Keratinocyte (primary cell): ENCODE data around the gene POMT1. TPM values are rescaled to one million over a fixed set of nuclear protein-coding genes. Genes with fewer than 3 reads are reported as not detected.

Source experiments
- DNase-seq: peaks from one replicate; pipeline ENCODE4 v3.0.0-alpha.2; 2011; ENCODE audit warnings: low read depth, missing footprints, low spot score
- FAIRE-seq: peaks from 2 replicates; lab custom pipeline; 2011; peaks lifted over from hg19 to GRCh38; lab: Jason Lieb, UNC
- H2AFZ ChIP-seq: 2 replicates; pipeline ENCODE4 v1.6.0; 2012; ENCODE audit warnings: low read length, control low read depth, inconsistent platforms; ENCODE audit not compliant: control insufficient read depth
- H3K27ac ChIP-seq: 2 replicates; pipeline ENCODE4 v1.5.1; 2011; ENCODE audit warnings: low read length; ENCODE audit not compliant: control insufficient read depth, insufficient read depth
- H3K27me3 ChIP-seq: 3 replicates; pipeline ENCODE4 v1.6.0; 2011; ENCODE audit warnings: low read length; ENCODE audit not compliant: control insufficient read depth, insufficient read depth; ENCODE audit errors: extremely low read depth
- H3K36me3 ChIP-seq, 2 experiments: 2 replicates in 1 of 2; 3 replicates in 1 of 2; pipeline ENCODE4 v1.5.1; 2011; ENCODE audit warnings: low read length in 2 of 2, mild to moderate bottlenecking in 1 of 2; ENCODE audit not compliant: control insufficient read depth in 2 of 2, insufficient read depth in 2 of 2; ENCODE audit errors: extremely low read depth in 1 of 2
- H3K4me1 ChIP-seq: 3 replicates; pipeline ENCODE4 v1.5.1; 2011; ENCODE audit warnings: low read length; ENCODE audit not compliant: control insufficient read depth, insufficient read depth; ENCODE audit errors: extremely low read depth
- H3K4me2 ChIP-seq: 3 replicates; pipeline ENCODE4 v1.6.0; 2011; ENCODE audit warnings: low read depth, low read length; ENCODE audit not compliant: control insufficient read depth, insufficient read depth; ENCODE audit errors: extremely low read depth
- H3K4me3 ChIP-seq, 3 experiments: fragments of 200-600 bp in 1 of 3; sonication (generic) in 1 of 3; 2 replicates in 2 of 3; 3 replicates in 1 of 3; pipeline ENCODE4 v1.5.1; 2011 to 2016; ENCODE audit warnings: low read length in 3 of 3, mild to moderate bottlenecking in 3 of 3, control low read depth in 2 of 3, inconsistent platforms in 1 of 3, low read depth in 1 of 3, mixed read lengths in 1 of 3, mixed run types in 1 of 3, moderate library complexity in 1 of 3; ENCODE audit not compliant: control insufficient read depth in 2 of 3, insufficient read depth in 2 of 3; ENCODE audit errors: extremely low read depth in 1 of 3
- H3K79me2 ChIP-seq: 2 replicates; pipeline ENCODE4 v1.6.0; 2012; ENCODE audit warnings: low read length; ENCODE audit not compliant: control insufficient read depth, insufficient read depth
- H3K9ac ChIP-seq: 3 replicates; pipeline ENCODE4 v1.6.0; 2011; ENCODE audit warnings: low read length; ENCODE audit not compliant: control insufficient read depth, insufficient read depth; ENCODE audit errors: extremely low read depth
- H3K9me1 ChIP-seq: 3 replicates; pipeline ENCODE4 v1.6.0; 2011; ENCODE audit warnings: low read length; ENCODE audit not compliant: control insufficient read depth, insufficient read depth; ENCODE audit errors: extremely low read depth
- H3K9me3 ChIP-seq: 2 replicates; pipeline ENCODE4 v1.5.1; 2012; ENCODE audit warnings: low read depth, low read length; ENCODE audit not compliant: control insufficient read depth
- H4K20me1 ChIP-seq: 3 replicates; pipeline ENCODE4 v1.6.0; 2011; ENCODE audit warnings: low read length; ENCODE audit not compliant: control insufficient read depth, insufficient read depth; ENCODE audit errors: extremely low read depth
- CTCF ChIP-seq, 3 experiments: IDR thresholded peaks in 1 of 3; conservative IDR thresholded peaks in 1 of 3; optimal IDR thresholded peaks in 1 of 3; 2 replicates in 2 of 3; 3 replicates in 1 of 3; pipeline versions ENCODE3 to v1.5.1; 2011; ENCODE audit warnings: low read length in 3 of 3, mild to moderate bottlenecking in 3 of 3, moderate library complexity in 2 of 3, control low read depth in 1 of 3, inconsistent platforms in 1 of 3; ENCODE audit not compliant: insufficient read depth in 2 of 3; ENCODE audit errors: extremely low read depth in 1 of 3
- EZH2 ChIP-seq: IDR thresholded peaks from one replicate; pipeline ENCODE4 v1.6.1; 2012; ENCODE audit warnings: inconsistent platforms, mild to moderate bottlenecking, low read length, moderate library complexity
- dilution Hi-C: fragments of 300-500 bp; cut with MboI; formaldehyde crosslinking; loops from one replicate; pipeline ENCODE4 v1.7.0; 2020; ENCODE audit warnings: low sequenced_read_pairs; ENCODE audit not compliant: extremely low pct_ligation_motif_present
- polyA plus RNA-seq, 5 experiments: library from polyadenylated mRNA; depleted of rRNA in 3 of 5; stranded (reverse) in 3 of 5; stranded (forward) in 1 of 5; unstranded in 1 of 5; fragments of >200 nt; gene quantifications; 1 replicate in 1 of 5; 2 replicates in 3 of 5; 3 replicates in 1 of 5; pipeline versions ENCODE4 v1.2.1 to v1.2.3, GENCODE V29; 2011 to 2012; ENCODE audit warnings: missing spikeins in 2 of 5, low read depth in 1 of 5, low replicate concordance in 1 of 5
- small RNA-seq, 3 experiments: library from RNA; depleted of rRNA; stranded (forward); fragments of <200 nt; gene quantifications; one replicate each; pipeline ENCODE3, GENCODE V24; 2012; ENCODE audit warnings: low read depth in 3 of 3, low replicate concordance in 1 of 3; ENCODE audit not compliant: insufficient read length in 3 of 3

Gene POMT1
- polyA plus RNA-seq, 1 donor (not counting 4 experiments of a cell fraction or from before 2014, with no cell fraction given): 10.3 TPM

GRCh38 chr9:131566158-131566557, 63.4 kb downstream of the POMT1 start:
- H3K9me3 ChIP-seq: no peaks in the 10 kb centered on the region
- H3K27me3 ChIP-seq: no peaks in the 10 kb centered on the region
- peaks cover 0 to 1% of the 10 kb centered on the region in 2 experiments for H3K36me3 ChIP-seq
- no peak for TF ChIP-seq EZH2
- TF ChIP-seq CTCF (optimal IDR thresholded peaks at IDR 0.05 in 1 of 3, IDR thresholded peaks at IDR 0.05 in 1 of 3, conservative IDR thresholded peaks at IDR 0.05 in 1 of 3; ENCODE audit: extremely low read depth in 1 of 3, insufficient read depth in 2 of 3, low read length in 3 of 3): no peak
- H4K20me1 ChIP-seq: no peaks in the 10 kb centered on the region
- H3K4me2 ChIP-seq: no peak overlapping the region
- H3K9me1 ChIP-seq: no peaks in the 10 kb centered on the region
- FAIRE-seq: no peak
- dilution Hi-C loops: no loop called here
- DNase-seq: no peak
- H3K4me3 ChIP-seq: no peak overlapping the region
- H3K9ac ChIP-seq: no peak overlapping the region
- H2AFZ ChIP-seq: no peak overlapping the region
- H3K4me1 ChIP-seq: peaks cover 7% of the 10 kb centered on the region
- H3K27ac ChIP-seq: no peak overlapping the region
- H3K79me2 ChIP-seq: no peaks in the 10 kb centered on the region

GRCh38 chr9:131567910-131568309, 65.2 kb downstream of the POMT1 start:
- Histone ChIP-seq H3K36me3 (peaks cover 0 to 3% of the 10 kb centered on the region in 2 experiments), H3K79me2 (no peaks in the 10 kb centered on the region), H3K9me1 (no peaks in the 10 kb centered on the region), H3K4me2 (no peak overlapping the region), H3K27ac (no peak overlapping the region), H3K4me1 (no peaks in the 10 kb centered on the region), H4K20me1 (no peaks in the 10 kb centered on the region), H3K9ac (no peak overlapping the region), H3K27me3 (no peaks in the 10 kb centered on the region), H2AFZ (no peak overlapping the region), H3K4me3 (no peak overlapping the region), H3K9me3 (no peaks in the 10 kb centered on the region)
- dilution Hi-C loops: no loop called here
- no peak for DNase-seq
- FAIRE-seq: no peak
- TF ChIP-seq CTCF (optimal IDR thresholded peaks at IDR 0.05 in 1 of 3, IDR thresholded peaks at IDR 0.05 in 1 of 3, conservative IDR thresholded peaks at IDR 0.05 in 1 of 3; ENCODE audit: extremely low read depth in 1 of 3, insufficient read depth in 2 of 3, low read length in 3 of 3): no peak

Small RNAs within 50 kb of the gene (small RNA-seq; reads per million reads assigned to genes)
- gene SNORD62A (0 reads per million in 3 experiments), gene SNORD62B (0 reads per million in 3 experiments)

Other genes starting within 250 kb of the POMT1 start
- 0.25 to 1.1 TPM (median 0.33 TPM) in 3 replicates for gene FAM78A, start 226.4 kb upstream of the POMT1 start, polyA plus RNA-seq
- not detected in 3 replicates for gene PLPP7, start 213.2 kb upstream of the POMT1 start, polyA plus RNA-seq
- gene PRRC2B, start 108.8 kb upstream of the POMT1 start, polyA plus RNA-seq: 15.2 to 38.8 TPM (median 20.8 TPM) in 3 replicates
- 15.4 to 17.0 TPM (median 15.7 TPM) in 3 replicates for gene UCK1, start 28.3 kb downstream of the POMT1 start, polyA plus RNA-seq
- not detected in 3 replicates for gene PRRT1B, start 42.6 kb downstream of the POMT1 start, polyA plus RNA-seq
- gene RAPGEF1, start 237.2 kb downstream of the POMT1 start, polyA plus RNA-seq: 18.5 to 30.1 TPM (median 19.2 TPM) in 3 replicates